H1 (cell line): ENCODE results near the gene CHRNA9. TPM values are rescaled to one million over a fixed set of nuclear protein-coding genes. Genes with fewer than 3 reads are reported as not detected.
"Not testable (repeated sequence)": the region's sequence is repeated elsewhere in the genome, so short reads cannot be mapped to it uniquely, and the experiment has no call there.

Source experiments
- CTCF ChIA-PET: fragments of 300-600 bp; sonication (Branson Sonifier 250); formaldehyde crosslinking; loops from one replicate; lab custom pipeline; 2021; ENCODE audit not compliant: partially characterized antibody; lab: Charles Lee
- POLR2A ChIA-PET: fragments of 300-600 bp; sonication (Branson Sonifier 250); formaldehyde crosslinking; loops from one replicate; lab custom pipeline; 2021; ENCODE audit warnings: inconsistent platforms; ENCODE audit not compliant: partially characterized antibody; lab: Charles Lee
- DNase-seq, 2 experiments: peaks; one replicate each; pipeline versions ENCODE4 v3.0.0 to v3.0.0-alpha.2; 2010 to 2022; ENCODE audit warnings: low spot score in 2 of 2, low read depth in 1 of 2, mixed read lengths in 1 of 2
- FAIRE-seq: peaks from 2 replicates; lab custom pipeline; 2011; peaks lifted over from hg19 to GRCh38; lab: Jason Lieb, UNC
- H2AFZ ChIP-seq: 2 replicates; pipeline ENCODE4 v1.8.1; 2012; ENCODE audit warnings: low read length, inconsistent platforms
- H2AK5ac ChIP-seq: 2 replicates; pipeline ENCODE4 v1.6.1; 2013; ENCODE audit warnings: low read depth, low read length
- H2BK120ac ChIP-seq: replicated peaks from 2 replicates; pipeline ENCODE3; 2013; ENCODE audit warnings: low read depth, low read length, inconsistent platforms
- H2BK12ac ChIP-seq: 2 replicates; pipeline ENCODE4 v1.6.1; 2013; ENCODE audit warnings: low read depth, low read length
- H2BK15ac ChIP-seq: 2 replicates; pipeline ENCODE4 v1.6.1; 2013; ENCODE audit warnings: low read length
- H2BK20ac ChIP-seq: 2 replicates; pipeline ENCODE4 v1.6.1; 2013; ENCODE audit warnings: low read length
- H2BK5ac ChIP-seq: 2 replicates; pipeline ENCODE4 v1.6.1; 2013; ENCODE audit warnings: low read depth, low read length
- H3K14ac ChIP-seq: 2 replicates; pipeline ENCODE4 v1.6.1; 2013; ENCODE audit warnings: inconsistent platforms; ENCODE audit not compliant: insufficient read length
- H3K18ac ChIP-seq: 2 replicates; pipeline ENCODE4 v1.6.1; 2013; ENCODE audit warnings: low read length; ENCODE audit errors: extremely low read depth
- H3K23ac ChIP-seq: 2 replicates; pipeline ENCODE4 v1.6.1; 2013; ENCODE audit warnings: inconsistent platforms; ENCODE audit not compliant: insufficient read length
- H3K23me2 ChIP-seq: 2 replicates; pipeline ENCODE4 v1.6.1; 2013; ENCODE audit warnings: low read depth, low read length
- H3K27ac ChIP-seq: 2 replicates; pipeline ENCODE4 v1.6.1; 2011; ENCODE audit warnings: low read depth, low read length, inconsistent platforms
- H3K27me3 ChIP-seq, 4 experiments: replicated peaks in 1 of 4; 1 replicate in 1 of 4; 2 replicates in 3 of 4; pipeline versions ENCODE4 v1.6.1 to v1.8.1; 2011 to 2013; ENCODE audit warnings: low read length in 3 of 4, mild to moderate bottlenecking in 3 of 4, inconsistent platforms in 2 of 4, mixed read lengths in 2 of 4, moderate library complexity in 1 of 4; ENCODE audit not compliant: control insufficient read depth in 3 of 4, insufficient read depth in 3 of 4; ENCODE audit errors: extremely low read depth in 1 of 4
- H3K36me3 ChIP-seq, 4 experiments: 2 replicates each; pipeline versions ENCODE4 v1.6.1 to v1.8.1; 2011 to 2013; ENCODE audit warnings: mild to moderate bottlenecking in 4 of 4, low read length in 3 of 4, moderate library complexity in 2 of 4, control low read depth in 1 of 4, inconsistent platforms in 1 of 4; ENCODE audit not compliant: insufficient read depth in 4 of 4, control insufficient read depth in 2 of 4
- H3K4ac ChIP-seq: replicated peaks from 2 replicates; pipeline ENCODE3; 2013; ENCODE audit warnings: low read length, low read depth, mixed read lengths, inconsistent platforms; ENCODE audit not compliant: insufficient read length
- H3K4me1 ChIP-seq, 4 experiments: replicated peaks in 1 of 4; 1 replicate in 1 of 4; 2 replicates in 3 of 4; pipeline versions ENCODE4 v1.6.1 to v1.8.1; 2011 to 2013; ENCODE audit warnings: low read length in 3 of 4, inconsistent platforms in 2 of 4, mixed read lengths in 1 of 4; ENCODE audit not compliant: insufficient read depth in 4 of 4, control insufficient read depth in 3 of 4
- H3K4me2 ChIP-seq, 2 experiments: 2 replicates each; pipeline versions ENCODE4 v1.6.1 to v1.8.1; 2011 to 2013; ENCODE audit warnings: low read depth in 2 of 2, low read length in 2 of 2, control low read depth in 1 of 2, inconsistent platforms in 1 of 2, mild to moderate bottlenecking in 1 of 2; ENCODE audit not compliant: insufficient read depth in 1 of 2
- H3K4me3 ChIP-seq, 4 experiments: fragments of 200-600, 300-600 bp in 1 of 4; sonication (generic), shearing (Covaris generic), sonication (Bioruptor Twin) in 1 of 4; 2 replicates each; pipeline versions ENCODE4 v1.5.1 to v1.8.1; 2011 to 2016; ENCODE audit warnings: low read length in 4 of 4, low read depth in 3 of 4, control low read depth in 2 of 4, inconsistent platforms in 2 of 4, mild to moderate bottlenecking in 2 of 4, mixed read lengths in 1 of 4, moderate library complexity in 1 of 4; ENCODE audit not compliant: insufficient read depth in 2 of 4; ENCODE audit errors: extremely low read depth in 1 of 4
- H3K56ac ChIP-seq: replicated peaks from 2 replicates; pipeline ENCODE3; 2013; ENCODE audit warnings: low read depth, mild to moderate bottlenecking, mixed read lengths, low read length, inconsistent platforms; ENCODE audit not compliant: insufficient read length
- H3K79me1 ChIP-seq: 2 replicates; pipeline ENCODE4 v1.6.1; 2013; ENCODE audit warnings: low read depth, low read length, control low read depth
- H3K79me2 ChIP-seq, 2 experiments: 2 replicates each; pipeline versions ENCODE4 v1.6.1 to v1.8.1; 2012 to 2013; ENCODE audit warnings: low read length in 2 of 2, mild to moderate bottlenecking in 2 of 2, inconsistent platforms in 1 of 2; ENCODE audit not compliant: insufficient read depth in 2 of 2, control insufficient read depth in 1 of 2
- H3K9ac ChIP-seq, 4 experiments: replicated peaks in 1 of 4; 1 replicate in 1 of 4; 2 replicates in 3 of 4; pipeline versions ENCODE4 v1.6.1 to v1.8.1; 2011 to 2013; ENCODE audit warnings: low read depth in 3 of 4, low read length in 3 of 4, control low read depth in 2 of 4, mild to moderate bottlenecking in 2 of 4, moderate library complexity in 2 of 4, inconsistent platforms in 1 of 4; ENCODE audit errors: extremely low read depth in 1 of 4
- H3K9me3 ChIP-seq, 2 experiments: 2 replicates each; pipeline versions ENCODE4 v1.6.1 to v1.8.1; 2012 to 2013; ENCODE audit warnings: mild to moderate bottlenecking in 2 of 2, moderate library complexity in 2 of 2, control low read depth in 1 of 2, inconsistent platforms in 1 of 2, low read depth in 1 of 2, low read length in 1 of 2, mixed read lengths in 1 of 2; ENCODE audit not compliant: insufficient read depth in 2 of 2
- H4K20me1 ChIP-seq, 2 experiments: replicated peaks in 1 of 2; 2 replicates each; pipeline versions ENCODE3 to v1.8.1; 2011 to 2013; ENCODE audit warnings: inconsistent platforms in 2 of 2, low read length in 2 of 2, mild to moderate bottlenecking in 1 of 2; ENCODE audit not compliant: insufficient read depth in 2 of 2, control insufficient read depth in 1 of 2
- H4K5ac ChIP-seq: 2 replicates; pipeline ENCODE4 v1.6.1; 2013; ENCODE audit warnings: low read length, low read depth, mixed read lengths, inconsistent platforms; ENCODE audit not compliant: insufficient read length
- H4K8ac ChIP-seq: 2 replicates; pipeline ENCODE4 v1.8.0; 2013; ENCODE audit warnings: mild to moderate bottlenecking, moderate library complexity, low read length, inconsistent platforms; ENCODE audit not compliant: insufficient read depth; ENCODE audit errors: extremely low read depth
- H4K91ac ChIP-seq: replicated peaks from 2 replicates; pipeline ENCODE3; 2013; ENCODE audit warnings: low read length, mixed read lengths, inconsistent platforms; ENCODE audit not compliant: insufficient read length
- WGBS, 2 experiments: shearing (Covaris generic) in 1 of 2; methylation state at CpG; one replicate each; pipeline versions ENCODE4 v1.1.6 to v1.1.7; 2013 to 2015; ENCODE audit warnings: low lambda C conversion rate in 2 of 2, mixed read lengths in 2 of 2, inconsistent platforms in 1 of 2, low coverage in 1 of 2, missing lambda C conversion rate in 1 of 2; ENCODE audit not compliant: insufficient replicate concordance in 2 of 2, insufficient coverage in 1 of 2, insufficient read length in 1 of 2; ENCODE audit errors: extremely low coverage in 1 of 2, missing lambda C conversion rate in 1 of 2; 5-methylcytosine and 5-hydroxymethylcytosine counted together
- polyA plus RNA-seq, 7 experiments: library from polyadenylated mRNA; depleted of rRNA in 3 of 7; stranded (reverse) in 5 of 7; unstranded in 2 of 7; fragments of >200 nt in 5 of 7; fragments of 200-250 nt in 2 of 7; gene quantifications; 1 replicate in 5 of 7; 2 replicates in 1 of 7; 4 replicates in 1 of 7; pipeline versions ENCODE4 v1.2.1 to v1.2.3, GENCODE V29; 2011 to 2013; ENCODE audit warnings: missing spikeins in 2 of 7, mixed read lengths in 2 of 7
- total RNA-seq: library from RNA; stranded (reverse); fragmentation: NEBNext Ultra II Directional; extraction: Animal tissue kit (Norgen Biotek cat#: 25700); gene quantifications from 2 replicates; pipeline ENCODE4 v1.2.1, GENCODE V29; 2021

Gene CHRNA9
- total and polyA plus RNA-seq, 2 of the 8 experiments (the other 6 are each of a cell fraction or from before 2014, with no cell fraction given), result 1.4 to 3.3 TPM

GRCh38 chr4:40392241-40392640, 57.1 kb downstream of the CHRNA9 start:
- H2AK5ac ChIP-seq, H3K79me1 ChIP-seq, FAIRE-seq, H4K8ac ChIP-seq, H3K23me2 ChIP-seq, H3K14ac ChIP-seq, H2BK20ac ChIP-seq, H3K9me3 ChIP-seq, H3K18ac ChIP-seq, H2AFZ ChIP-seq, H4K20me1 ChIP-seq, H3K4me3 ChIP-seq, H2BK5ac ChIP-seq, H3K23ac ChIP-seq, DNase-seq, H3K56ac ChIP-seq, POLR2A ChIA-PET, H3K4ac ChIP-seq, H3K27me3 ChIP-seq, H4K5ac ChIP-seq, H3K9ac ChIP-seq, H2BK15ac ChIP-seq, H3K36me3 ChIP-seq, H3K79me2 ChIP-seq, H2BK12ac ChIP-seq, H2BK120ac ChIP-seq, H3K27ac ChIP-seq, H3K4me2 ChIP-seq, H4K91ac ChIP-seq: not testable (repeated sequence)
- 97% methylated on average over 9 of the region's 9 CpGs; no CpG with 5 or more reads in 1 of the 2 experiments for WGBS, 2 experiments
- CTCF ChIA-PET, result interaction anchor here (1.0 kb wide), 1 partner anchor 9 kb away, joined by 3 read pairs; no protein-coding TSS in a partner anchor
- H3K4me1 ChIP-seq, result peaks cover 0 to 10% (median 3%) of the 10 kb centered on the region in 4 experiments; a peak in 3 of 7 replicates
